Measurements from ENCODE around the gene AGBL2.
"Not testable (repeated sequence)": the region's sequence is repeated elsewhere in the genome, so short reads cannot be mapped to it uniquely, and the experiment has no call there.

The AGBL2 gene, protein sequence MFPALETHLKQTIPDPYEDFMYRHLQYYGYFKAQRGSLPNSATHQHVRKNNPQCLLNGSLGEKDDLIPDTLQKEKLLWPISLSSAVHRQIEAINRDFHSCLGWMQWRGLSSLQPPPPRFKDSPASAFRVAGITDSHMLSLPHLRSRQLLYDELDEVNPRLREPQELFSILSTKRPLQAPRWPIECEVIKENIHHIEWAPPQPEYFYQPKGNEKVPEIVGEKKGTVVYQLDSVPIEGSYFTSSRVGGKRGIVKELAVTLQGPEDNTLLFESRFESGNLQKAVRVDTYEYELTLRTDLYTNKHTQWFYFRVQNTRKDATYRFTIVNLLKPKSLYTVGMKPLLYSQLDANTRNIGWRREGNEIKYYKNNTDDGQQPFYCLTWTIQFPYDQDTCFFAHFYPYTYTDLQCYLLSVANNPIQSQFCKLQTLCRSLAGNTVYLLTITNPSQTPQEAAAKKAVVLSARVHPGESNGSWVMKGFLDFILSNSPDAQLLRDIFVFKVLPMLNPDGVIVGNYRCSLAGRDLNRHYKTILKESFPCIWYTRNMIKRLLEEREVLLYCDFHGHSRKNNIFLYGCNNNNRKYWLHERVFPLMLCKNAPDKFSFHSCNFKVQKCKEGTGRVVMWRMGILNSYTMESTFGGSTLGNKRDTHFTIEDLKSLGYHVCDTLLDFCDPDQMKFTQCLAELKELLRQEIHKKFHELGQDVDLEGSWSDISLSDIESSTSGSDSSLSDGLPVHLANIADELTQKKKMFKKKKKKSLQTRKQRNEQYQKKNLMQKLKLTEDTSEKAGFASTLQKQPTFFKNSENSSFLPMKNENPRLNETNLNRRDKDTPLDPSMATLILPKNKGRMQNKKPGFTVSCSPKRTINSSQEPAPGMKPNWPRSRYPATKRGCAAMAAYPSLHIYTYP

DNA sequence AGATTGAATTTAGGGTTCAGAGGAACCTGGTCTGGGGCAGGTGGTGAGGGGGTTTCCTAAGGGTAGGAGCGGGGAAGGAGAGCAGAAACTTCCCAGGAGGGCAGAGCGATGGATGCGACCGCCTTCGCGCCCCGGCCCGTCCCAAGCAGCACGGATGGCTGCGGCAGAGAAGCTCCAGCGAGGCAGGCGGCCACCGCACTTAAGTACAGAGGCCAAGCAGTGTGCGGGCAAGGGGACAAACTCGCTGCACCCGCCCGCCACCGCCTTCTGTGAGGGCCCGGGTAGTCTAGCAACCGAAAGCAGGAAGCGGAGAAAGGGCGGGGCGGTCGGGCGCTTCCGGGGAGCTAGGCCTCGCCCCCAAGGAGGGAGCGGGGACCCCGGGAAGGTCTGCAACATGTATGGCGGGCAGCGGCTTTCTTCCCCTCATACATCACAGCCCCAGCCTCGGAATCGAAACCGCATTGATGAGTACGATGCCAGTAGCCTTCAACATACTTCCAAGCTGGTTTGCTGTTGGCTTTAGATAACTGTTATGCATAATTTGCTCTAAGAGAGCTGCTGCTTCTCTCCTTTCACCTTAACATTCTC is at the start of gene AGBL2:
TSS of gene AGBL2 (minus strand) at position 288 of the 588 bp plus-strand sequence. CDS start 719 bp downstream, outside the sequence.
- peak; percentile 35 for DNase-seq

- not testable (repeated sequence) for DNase-seq
These were observed 44.1 kb upstream of the AGBL2 start for GRCh38 chr11:47759291-47759690.

DNA sequence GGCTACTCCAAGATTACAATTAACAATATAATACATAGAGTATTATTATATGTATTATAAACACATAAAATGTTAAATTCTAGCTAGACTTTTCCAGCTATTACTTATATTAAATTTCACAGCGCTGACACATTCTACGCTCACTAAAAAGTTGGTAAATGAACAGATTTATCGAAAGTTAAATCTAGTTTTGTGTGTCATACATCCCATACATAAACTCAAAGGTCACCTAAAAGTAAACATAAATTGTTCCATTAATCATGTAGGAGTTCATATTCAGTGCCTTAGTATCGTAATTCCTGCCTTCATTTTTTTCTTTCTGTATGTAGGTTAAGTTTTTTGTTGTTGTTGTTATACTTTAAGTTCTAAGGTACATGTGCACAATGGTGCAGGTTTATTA is 41.0 kb upstream of the AGBL2 start:
- no peak for DNase-seq

- DNase-seq, result no peak
These were observed 35.6 kb upstream of the AGBL2 start for GRCh38 chr11:47750725-47751124.

- not testable (repeated sequence) for DNase-seq
These were observed 27.3 kb upstream of the AGBL2 start for GRCh38 chr11:47742494-47742893.

GRCh38 chr11:47737817-47738216 is 22.6 kb upstream of the AGBL2 start:
- DNase-seq, result not testable (repeated sequence)

DNA sequence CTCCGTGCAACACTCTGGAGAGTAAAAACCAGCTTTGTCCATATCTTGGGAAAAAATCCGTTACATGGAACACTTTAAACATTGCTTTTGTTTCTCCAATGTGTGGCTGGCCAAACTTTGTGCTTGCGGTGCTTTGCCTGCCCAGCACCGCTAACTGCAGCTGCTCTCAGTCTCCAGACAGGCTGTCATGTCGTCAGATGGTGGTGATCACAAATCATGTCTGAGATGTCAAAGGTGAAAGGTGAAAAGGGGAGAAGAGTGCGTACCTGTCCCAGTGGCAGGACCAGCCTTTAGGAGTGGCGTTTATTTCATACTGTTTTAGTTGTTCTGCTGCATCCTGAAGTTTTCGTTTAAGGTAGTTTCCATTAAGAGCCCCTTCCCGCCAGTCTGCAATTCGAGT is 17.1 kb upstream of the AGBL2 start:
- no peak for DNase-seq

DNA sequence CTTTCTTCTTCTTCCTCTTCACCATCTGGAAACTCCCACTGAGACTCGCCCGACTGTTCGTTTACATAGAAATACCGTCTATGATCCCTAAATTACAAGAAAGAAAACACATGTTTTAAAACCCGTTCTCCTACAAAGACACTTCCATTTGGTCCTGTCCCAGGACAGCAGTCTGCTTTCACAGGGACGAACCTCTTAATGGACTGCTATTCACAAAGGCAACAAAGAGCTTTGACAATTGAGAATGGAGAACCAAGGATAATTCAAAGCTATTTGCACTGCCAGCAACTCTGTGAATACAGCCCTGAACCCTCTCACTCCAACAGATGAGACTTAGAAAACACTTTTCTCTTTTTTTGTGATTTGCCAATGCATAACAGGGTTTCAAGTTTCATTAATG is 16.3 kb upstream of the AGBL2 start:
- DNase-seq, result no peak

DNA sequence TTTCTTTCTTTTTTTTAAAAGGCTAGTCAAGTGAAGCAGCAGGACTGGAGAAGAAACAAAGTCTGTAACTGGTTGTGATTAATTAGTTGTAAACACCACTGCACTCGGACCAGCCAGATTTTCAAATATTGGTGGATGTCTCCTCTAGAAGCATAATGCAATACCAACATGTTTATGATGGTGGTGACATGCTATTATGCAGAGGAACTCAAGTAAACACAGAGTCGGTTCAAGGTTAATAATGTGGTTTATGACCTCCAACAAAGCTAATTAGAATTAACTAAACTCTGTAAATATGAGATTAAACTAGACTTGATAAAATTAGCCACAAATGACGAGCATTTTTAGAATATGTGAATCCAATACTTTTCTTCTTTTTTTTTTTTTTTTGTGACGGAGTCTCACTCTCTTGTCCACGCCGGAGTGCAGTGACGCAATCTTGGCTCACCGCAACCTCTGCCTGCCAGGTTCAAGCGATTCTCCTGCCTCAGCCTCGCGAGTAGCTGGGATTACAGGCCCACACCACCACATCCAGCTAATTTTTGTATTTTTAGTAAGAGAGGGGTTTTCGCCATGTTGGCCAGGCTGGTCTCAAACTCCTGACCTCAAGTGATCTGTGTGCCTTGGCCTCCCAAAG is 11.8 kb upstream of the AGBL2 start:
- no peak for DNase-seq

- DNase-seq, result no peak
These were observed 10.9 kb upstream of the AGBL2 start for GRCh38 chr11:47726118-47726442.

GRCh38 chr11:47725442-47726117 is 10.4 kb upstream of the AGBL2 start:
- DNase-seq, result no peak

- no peak for DNase-seq
These were observed 9.0 kb upstream of the AGBL2 start for GRCh38 chr11:47724041-47724729.

GRCh38 chr11:47723041-47723440 is 7.9 kb upstream of the AGBL2 start:
- DNase-seq, result no peak

- DNase-seq, result no peak
These were observed 5.5 kb upstream of the AGBL2 start for GRCh38 chr11:47720651-47721050.

DNA sequence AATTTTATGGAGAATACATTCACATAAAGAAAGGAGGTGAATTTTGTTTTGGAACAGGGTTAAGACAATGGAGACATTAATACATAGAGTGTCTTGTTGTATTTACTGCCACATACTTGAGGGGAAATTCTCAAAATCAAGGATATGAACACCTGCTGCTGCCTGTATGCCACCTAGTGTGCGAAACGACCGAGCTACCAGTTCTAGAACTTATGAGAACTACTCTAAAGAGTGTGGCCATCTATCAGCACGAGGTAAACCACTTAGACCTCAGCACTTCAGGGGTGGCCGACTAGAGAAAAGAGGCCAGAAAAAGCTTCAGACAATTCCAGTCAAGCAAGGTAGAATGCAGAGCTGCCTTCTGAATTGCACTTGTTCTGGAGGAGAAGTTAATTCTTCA is 1.5 kb upstream of the AGBL2 start:
- no peak for DNase-seq

- DNase-seq, result no peak
These were observed 551 bp downstream of the AGBL2 start for GRCh38 chr11:47714554-47715081.

- DNase-seq, result no peak
These were observed 3.4 kb downstream of the AGBL2 start for GRCh38 chr11:47711816-47712215.

GRCh38 chr11:47711225-47711624 is 3.9 kb downstream of the AGBL2 start:
- DNase-seq, result no peak

- not testable (repeated sequence) for DNase-seq
These were observed 7.8 kb downstream of the AGBL2 start for GRCh38 chr11:47707275-47707786.

GRCh38 chr11:47705721-47706120 is 9.4 kb downstream of the AGBL2 start:
- no peak for DNase-seq

DNA sequence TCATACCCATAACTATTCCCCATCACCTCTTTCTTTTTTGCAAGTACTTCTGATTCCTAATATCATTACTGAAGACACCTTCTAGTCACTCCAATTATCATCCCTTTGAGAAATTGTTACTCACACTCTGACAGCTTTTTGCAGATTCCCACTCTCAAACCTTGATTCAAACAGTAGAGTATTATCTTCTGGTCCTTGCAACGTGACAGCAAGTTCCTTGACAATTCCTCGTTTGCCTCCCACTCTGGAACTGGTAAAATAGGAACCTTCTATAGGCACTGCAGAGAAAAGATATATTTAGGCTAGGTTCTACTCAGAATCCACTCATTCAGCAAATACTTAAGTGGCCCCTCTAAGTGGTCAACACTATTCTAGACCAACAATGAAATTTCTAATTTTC is 23.2 kb downstream of the AGBL2 start:
- DNase-seq, result no peak

Data from NCI-H2107 (cell line).